NCI-H524 treated with DMSO at 0.1 percent for 48 hours (cell line): ENCODE data around the gene MTHFD1.

Source experiments
- DNase-seq: peaks from one replicate; lab custom pipeline; 2025; lab: John Stamatoyannopoulos, UW

Gene MTHFD1

DNA sequence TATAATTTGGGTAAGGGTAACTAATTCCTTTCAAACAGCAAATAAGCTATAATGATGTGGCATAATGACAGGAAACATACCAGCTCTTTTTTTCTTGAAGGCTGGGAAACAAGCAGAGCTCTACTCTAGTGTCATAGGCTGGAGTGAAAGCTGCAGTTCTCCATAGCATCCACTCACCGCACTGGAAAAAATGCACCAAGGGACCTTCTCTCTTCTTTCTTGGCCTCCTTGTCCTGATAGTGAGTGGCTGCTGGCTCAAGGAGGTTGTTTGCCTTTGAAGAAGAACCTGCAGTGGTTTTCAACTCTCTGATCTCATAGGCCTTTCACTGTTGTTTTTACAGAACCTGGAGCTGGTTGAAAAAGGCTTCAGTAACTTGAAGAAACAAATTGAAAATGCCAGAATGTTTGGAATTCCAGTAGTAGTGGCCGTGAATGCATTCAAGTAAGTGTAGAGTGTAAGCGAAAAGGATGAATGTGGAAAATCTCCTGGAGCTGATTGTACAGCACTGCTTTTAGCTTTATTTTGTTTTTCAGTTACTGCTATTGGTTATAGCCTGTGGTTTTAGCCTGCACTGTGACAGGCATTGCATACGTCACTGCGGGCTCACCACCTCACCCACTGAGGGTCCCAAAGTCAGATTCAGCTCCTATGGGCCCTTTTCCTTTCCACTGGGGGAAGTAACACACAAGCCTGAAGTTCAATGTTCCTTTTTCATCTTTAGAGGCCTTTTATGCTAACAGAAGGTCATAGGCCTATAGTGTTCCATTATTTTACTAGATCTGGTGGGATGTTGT, 59.9 kb downstream of the MTHFD1 start:
- no peak for DNase-seq

DNA sequence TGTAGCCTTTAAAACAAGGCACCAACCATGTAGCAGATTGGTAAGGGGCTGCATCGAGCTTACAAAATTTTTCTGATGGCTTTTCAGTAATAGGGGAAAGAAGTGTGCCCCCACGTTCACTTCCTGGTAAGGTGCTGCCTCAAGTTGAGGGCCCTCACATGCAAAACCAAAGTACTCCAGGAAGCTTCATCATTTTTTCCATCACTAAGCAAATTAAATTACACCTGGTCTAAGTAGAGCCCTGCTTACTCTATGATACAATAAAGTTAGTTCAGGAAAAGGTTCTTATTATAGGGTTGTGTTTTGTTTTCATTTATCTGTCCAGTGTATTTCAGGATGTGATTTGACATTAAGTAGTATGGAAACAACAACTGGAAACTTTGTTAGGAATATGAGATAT, 62.1 kb downstream of the MTHFD1 start:
- DNase-seq, result no peak

DNA sequence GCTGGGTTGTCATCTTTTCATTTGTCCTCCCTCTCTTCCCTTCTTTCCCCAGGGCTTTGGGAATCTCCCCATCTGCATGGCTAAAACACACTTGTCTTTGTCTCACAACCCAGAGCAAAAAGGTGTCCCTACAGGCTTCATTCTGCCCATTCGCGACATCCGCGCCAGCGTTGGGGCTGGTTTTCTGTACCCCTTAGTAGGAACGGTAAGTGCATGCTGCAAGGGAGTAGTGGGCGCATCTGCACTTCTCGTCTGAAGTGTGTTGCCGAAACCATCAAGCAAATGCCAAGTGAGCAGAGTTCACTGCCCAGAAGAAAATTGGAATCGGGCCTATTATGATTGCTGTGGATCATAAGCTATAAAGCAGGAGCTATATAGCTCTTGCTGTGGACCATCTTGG, 66.5 kb downstream of the MTHFD1 start:
- DNase-seq, result no peak

DNA sequence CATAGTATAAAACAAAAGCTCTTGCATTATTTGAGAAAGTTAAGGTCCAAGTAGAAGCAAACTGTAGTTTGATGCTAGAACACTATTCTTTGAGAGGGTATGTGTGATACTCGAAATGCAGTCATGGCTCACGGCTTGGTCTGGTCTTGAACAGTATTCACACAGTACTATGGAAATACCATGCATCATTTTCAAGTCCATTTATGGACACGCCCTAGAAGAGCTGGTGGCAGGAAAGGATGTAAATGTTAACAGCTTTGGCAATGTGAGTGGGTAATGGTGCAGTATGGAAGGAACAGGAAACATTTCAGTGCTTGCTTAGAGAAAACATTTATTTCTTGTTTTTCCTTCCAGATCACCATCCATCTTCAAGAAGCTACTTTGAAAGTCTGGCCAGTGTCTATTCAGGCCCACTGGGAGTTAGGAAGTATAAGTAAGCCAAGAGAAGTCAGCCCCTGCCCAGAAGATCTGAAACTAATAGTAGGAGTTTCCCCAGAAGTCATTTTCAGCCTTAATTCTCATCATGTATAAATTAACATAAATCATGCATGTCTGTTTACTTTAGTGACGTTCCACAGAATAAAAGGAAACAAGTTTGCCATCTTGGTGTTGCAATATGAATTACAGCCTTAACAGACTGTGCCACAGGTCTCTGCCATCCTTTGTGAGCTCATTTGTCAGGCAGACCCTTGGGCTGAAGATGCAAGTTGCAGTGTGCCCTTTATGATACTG, 71.4 kb downstream of the MTHFD1 start:
- DNase-seq, result no peak

DNA sequence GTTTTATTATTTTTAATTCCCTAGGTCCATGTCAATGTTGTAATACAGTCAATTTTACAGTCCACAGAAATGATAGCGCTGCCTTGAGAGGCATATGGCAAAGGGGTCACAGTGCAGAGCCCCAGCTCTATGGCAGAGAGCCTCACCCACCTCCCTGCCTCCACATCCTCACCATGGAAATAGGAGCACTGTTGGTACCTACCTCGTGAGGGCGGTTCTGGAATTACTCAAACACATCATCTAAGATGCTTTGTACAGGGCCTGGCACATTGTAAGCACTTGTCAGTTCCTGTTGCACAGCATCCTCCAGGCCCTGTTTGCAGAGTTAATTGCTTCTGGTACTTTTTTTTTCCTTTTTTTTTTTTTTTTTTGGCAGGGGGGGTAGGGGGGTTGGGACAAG, 73.1 kb downstream of the MTHFD1 start:
- DNase-seq, result no peak

DNA sequence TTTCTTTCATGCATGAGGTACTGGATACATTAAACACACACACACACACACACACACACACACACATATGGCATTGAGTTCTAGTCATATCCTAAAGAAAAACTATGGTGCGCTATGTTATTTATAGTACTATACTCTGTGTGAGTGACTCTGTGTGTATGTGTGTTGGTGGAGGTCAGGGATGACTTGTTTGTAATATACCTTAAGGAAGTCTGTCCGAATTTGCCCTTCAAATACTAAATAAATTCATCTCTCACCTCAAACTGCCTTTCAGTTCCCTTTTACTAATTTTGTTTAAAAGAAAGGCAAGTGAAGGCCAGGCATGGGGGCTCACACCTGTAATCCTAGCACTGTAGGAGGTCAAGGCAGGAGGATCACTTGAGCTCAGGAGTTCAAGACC, 75.0 kb downstream of the MTHFD1 start:
- no peak for DNase-seq

DNA sequence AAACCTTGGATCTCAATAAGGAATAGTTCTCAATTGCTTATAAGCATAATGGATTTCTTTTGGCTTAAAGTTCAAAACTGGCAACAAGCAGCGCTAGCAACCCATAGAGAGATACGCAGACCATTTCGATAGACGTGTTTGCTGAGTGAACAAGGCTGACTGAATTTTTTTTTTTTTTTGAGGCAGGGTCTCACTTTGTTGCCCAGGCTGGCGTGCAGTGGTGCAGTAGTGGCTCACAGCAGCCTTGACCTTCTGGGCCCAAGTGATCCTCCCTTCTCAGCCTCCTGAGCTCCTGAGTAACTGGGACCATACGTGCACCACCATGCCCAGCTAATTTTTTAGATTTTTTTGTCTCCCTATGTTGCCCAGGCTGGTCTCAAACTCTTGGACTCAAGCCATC, 75.7 kb downstream of the MTHFD1 start:
- no peak for DNase-seq

DNA sequence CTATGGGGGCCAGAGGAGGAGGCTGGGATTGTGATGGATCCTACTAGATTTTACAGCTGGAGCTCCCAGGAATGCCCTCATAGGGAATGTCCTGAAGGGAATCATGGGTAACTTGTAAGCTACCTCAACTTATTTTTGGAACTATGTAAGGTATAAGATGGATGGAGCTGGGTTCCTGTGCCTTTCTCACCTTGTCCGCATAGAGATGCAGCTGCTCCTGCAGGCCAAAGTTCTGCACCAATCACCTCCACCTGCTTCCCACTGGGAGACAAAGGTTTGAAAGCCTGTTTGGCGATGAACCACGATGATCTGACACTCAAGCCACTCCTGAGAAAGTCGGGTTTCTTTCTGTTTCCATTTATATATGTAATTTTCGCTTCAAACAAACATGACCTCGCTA, 76.5 kb downstream of the MTHFD1 start:
- no peak for DNase-seq

DNA sequence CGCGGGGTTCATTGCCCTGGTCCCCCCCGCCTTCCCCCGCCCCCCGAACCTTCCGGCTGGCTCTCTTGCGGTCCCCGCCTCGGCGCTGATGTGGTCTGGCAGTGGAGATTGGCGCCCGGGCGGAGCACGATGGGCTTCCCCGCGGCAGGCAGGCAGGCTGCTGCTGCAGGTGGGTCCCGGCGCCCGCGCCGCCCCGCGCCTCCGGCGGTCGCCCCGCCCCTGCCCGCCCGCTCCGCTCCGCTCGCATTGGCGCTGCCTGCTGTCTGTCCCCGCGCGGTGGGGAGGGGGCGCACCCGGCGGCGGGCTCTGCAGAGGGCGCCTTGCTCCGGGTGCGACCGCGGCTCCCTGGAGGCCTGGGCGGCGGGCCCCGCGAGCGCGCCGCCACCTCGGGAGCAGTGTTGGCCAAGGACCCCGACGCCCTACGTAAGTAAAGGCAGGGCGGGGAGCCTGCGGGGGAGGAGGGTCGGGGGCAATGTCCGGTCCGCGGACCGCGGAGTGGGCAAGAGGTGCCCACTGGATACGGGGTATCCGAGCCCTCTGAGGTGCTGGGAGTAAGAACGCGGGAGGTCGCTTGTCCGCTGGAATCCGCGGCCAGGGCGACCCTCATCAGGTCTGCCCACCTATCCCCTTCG, 77.2 kb downstream of the MTHFD1 start, which contains the start of gene AKAP5:
Gene AKAP5, plus strand, starts transcription at position 309 of the 632 bp plus-strand sequence. CDS start 2,896 bp downstream, outside the sequence.
- DNase-seq, result peak; percentile 42

DNA sequence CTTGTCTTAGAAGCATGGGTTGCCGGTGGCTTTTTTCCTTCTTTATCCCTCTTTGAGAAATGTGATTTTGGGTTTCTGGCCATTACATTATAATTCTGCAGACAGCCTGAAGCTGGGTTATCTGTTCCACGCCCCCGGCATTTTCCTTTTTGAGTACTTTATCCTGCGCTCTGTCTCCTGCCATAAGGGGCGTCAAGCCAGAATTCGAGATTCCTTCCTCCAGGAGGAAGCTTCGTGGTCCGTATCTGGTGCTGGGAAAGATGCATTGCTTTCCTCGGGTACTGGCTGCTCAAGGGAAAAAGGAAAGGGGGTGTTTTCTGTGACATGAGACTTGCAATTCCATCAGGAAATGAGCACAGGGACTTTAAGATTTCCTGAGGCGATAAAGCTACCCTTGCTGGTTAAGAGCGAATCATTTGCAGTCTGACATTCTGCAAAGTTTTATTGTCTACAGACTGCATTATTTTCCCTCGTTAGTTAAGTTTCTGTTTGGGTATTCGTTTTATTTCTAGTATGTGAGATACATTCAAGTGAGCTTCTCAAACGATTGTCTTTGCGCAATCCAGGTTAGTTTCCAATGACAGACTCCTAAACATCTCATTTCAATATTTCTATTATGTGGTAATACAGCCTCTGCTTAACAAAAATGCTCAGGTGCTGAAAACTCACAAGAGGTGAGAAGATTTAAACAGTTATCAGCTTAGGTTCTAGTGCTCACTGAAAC, 77.8 kb downstream of the MTHFD1 start:
- no peak for DNase-seq

DNA sequence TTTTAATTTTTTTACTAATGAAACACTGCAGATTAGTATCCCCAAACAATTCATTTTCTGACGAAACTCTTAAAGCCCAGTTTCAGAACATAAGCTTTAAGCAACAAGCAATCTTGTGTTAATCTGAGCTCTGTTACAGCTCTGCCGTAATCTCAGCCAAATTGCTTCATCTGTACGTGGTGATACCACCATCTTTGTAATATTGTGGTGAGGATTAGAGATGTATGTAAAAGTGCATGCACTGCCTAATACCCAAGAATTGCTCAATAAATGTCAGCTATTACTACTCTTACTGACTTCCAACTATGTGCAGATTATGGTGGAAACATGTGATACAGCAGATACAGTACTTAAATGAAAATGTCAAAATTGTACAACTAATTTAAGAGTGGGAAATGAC, 78.9 kb downstream of the MTHFD1 start:
- no peak for DNase-seq

DNA sequence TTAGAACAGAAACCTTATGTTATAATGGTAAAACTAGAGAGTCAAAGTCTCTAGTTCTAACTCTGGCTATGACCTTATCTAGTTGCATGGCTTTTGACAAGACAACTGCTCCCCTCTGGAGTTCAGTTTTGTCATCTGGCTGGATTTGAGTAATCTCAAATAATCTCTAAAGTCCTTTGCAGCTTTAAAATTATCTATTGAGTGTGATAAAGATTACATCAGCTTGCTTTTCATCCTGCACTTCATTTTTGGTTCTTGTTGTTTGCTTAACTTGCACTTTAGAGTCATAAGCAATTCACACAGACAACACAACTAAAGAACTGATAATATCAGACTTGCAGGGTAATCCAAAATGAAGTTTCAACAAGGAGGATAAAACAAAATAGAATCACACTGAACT, 79.4 kb downstream of the MTHFD1 start:
- DNase-seq, result no peak

DNA sequence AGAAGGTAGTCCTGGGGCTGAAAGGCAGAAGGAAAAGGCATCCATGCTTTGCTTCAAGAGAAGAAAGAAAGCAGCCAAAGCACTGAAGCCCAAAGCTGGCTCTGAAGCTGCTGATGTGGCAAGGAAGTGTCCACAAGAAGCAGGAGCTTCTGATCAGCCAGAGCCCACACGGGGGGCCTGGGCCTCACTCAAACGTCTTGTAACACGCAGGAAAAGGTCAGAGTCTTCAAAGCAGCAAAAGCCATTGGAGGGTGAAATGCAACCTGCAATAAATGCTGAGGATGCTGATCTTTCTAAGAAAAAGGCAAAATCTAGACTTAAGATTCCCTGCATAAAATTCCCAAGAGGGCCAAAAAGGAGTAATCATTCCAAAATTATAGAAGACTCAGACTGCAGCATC, 80.3 kb downstream of the MTHFD1 start:
- DNase-seq, result no peak

DNA sequence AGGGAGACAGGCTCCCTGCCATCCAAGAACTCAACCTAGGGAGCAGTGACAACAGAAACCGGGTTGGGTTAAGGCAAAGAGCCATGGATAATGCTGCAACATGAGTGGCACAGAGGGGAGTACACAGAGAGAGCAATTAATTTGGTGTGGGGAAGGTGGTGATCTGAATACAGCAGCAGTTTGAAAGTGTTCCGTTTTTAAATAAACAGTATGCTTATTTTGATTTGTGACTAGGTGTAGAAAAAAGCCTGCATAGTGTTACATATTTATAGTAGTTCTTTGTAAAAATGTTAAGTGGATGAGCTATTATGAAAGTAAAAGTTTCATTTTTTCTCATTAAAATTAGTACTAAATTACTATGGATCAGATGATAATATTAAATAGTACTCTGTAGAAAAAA, 85.9 kb downstream of the MTHFD1 start:
- DNase-seq, result no peak

DNA sequence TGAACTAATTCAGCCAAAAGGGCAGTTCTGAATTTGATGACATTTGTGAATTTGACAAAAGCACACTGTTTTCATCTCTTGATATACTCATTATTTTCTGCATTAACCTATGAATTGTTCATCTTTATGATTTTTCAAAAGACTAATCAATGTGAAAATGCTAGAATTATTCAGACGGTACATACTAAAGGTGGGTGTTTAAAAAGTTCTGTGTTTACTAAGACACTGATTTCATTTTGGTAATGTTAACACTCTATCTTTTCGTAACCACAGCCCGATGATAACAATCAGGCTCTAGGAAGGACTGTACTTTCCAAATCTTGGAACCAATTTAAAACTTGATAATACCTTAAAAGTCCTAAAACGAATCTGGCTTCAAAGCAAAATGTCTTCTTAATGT, 86.5 kb downstream of the MTHFD1 start:
- DNase-seq, result no peak

DNA sequence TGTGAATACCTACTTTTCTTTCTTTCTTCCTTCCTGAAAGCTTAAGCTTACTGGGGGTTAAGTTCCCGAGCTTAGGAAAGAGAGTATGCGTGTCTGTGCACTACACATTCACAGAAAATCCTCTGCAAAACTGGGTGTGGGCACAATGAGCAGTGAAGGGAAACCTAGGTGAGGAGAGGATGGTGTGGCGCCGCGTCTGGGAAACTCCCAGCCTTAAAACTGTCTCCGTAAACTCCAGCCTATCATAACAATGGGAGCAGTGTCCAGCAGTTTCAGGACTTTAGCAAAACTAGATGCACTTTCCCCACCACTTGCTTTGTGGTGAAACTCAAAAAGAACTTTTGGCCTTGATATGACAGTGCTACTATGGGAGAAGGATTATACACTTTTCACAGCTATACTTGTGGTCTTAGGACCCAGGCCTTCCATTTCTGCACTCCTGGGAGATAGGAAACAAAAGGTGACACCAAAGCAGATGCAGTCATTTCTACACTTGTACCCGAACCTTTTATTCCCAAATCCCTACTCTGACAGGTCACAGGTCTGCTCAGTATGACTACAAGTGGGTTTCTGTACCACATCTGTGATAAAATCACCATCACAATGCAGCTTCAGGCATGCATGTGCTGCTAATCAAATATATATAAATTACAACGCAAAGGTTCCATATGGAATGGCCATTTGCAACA, 87.6 kb downstream of the MTHFD1 start:
- no peak for DNase-seq

DNA sequence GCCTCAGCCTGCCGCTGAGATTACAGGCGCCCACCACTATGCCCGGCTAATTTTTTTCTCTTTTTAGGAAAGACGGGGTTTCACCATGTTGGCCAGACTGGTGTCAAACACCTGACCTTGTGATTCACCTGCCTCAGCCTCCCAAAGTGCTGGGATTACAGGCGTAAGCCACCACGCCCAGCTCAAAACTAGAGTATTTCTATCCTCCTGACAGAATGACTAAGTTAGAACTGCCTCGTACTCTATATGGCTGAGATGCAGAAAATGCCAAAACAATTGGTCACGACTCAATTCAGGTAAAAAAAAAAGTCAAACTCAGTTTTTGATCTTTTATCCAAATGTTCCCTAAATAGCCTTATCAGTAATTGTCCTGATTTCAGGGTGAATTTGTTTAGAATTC, 88.3 kb downstream of the MTHFD1 start:
- DNase-seq, result no peak

DNA sequence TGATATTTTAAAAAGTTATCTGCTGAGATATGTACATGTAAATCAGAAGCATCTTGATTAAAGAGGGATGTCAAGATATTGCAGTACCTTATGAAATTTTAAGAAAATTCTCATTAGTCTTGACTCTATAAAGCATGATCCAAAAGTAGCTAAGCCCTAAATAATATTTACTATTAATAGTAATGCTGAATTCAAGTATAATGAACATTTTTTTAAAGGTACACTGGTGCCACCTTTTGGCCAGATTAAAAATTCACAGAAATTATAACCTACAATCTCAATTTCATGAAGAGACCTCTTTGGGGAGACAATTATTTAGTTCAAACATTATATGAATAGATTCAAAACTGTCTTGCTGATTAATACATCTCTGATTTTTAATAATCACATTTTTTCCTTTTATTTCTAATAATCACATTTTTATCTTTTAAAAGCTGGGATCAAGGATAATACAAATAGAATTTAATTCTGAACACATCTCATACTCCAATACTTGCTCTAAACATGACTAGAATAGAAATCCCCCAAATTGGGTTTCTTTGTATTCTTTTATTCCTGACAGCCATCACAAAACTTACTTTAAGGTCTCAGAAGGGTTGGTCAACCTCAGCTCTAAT, 90.6 kb downstream of the MTHFD1 start:
- no peak for DNase-seq

DNA sequence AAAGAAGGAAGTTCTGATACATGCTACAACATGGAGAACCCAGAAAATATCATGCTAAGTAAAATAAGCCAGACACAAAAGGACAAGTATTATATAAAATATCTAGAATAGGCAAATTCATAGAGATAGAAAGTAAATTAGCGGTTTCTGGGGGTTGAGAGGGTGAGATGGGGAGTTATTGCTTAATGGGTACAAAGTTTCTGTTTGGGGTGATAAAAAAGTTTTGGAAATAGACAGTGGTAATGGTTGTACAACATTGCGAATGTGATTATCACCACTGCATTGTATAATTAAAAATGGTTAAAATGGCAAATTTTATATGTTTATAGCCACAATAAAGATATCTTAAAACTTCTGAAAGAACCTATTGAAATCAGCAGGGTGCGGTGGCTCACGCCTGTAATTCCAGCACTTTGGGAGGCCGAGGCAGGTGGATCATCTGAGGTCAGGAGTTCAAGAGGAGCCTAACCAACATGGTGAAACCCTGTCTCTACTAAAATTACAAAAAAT, 100.5 kb downstream of the MTHFD1 start:
- no peak for DNase-seq

DNA sequence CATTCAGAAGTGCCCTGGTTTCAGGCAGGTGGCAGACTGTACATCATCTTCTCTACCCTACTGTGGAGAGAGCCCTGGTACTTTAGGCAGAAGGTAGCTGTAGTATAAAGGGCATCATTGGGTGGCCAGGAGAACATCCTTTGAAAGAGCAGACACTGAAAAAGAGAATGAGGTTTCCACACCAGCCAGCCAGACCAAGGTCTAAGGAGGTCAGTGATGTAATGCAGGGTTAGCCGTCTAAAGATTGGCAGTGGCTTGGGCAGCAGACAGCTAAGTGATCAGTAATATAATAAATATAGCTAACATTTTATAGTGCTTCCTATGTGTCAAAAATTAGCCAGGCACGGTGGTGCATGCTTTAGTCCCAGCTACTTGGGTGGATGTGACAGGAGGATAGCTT, 103.5 kb downstream of the MTHFD1 start:
- no peak for DNase-seq

DNA sequence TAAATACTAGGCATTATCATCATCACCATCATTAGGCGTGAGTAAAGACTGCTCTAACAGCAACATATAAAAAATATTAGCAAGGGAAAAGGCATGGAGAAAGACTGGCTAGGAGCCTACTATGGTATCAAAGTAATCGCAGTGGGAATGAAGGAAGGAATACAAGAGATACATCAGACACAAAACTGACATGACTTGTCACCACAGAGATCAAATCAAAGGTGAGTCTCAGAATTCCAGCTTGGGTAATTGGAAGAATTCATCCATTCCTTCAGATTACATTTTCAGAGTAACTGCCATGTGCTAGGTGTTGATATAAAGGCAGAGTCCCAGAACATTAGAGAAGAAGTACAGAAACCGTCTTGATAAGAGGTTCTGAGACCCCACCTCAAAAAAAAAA, 105.3 kb downstream of the MTHFD1 start:
- DNase-seq, result no peak
